Kasumi-1 (cell line): Measurements from ENCODE around the gene PIP5K1B.

Source experiments
- DNase-seq, 2 experiments: peaks; one replicate each; lab custom pipeline; 2025; lab: John Stamatoyannopoulos, UW

Gene PIP5K1B

DNA sequence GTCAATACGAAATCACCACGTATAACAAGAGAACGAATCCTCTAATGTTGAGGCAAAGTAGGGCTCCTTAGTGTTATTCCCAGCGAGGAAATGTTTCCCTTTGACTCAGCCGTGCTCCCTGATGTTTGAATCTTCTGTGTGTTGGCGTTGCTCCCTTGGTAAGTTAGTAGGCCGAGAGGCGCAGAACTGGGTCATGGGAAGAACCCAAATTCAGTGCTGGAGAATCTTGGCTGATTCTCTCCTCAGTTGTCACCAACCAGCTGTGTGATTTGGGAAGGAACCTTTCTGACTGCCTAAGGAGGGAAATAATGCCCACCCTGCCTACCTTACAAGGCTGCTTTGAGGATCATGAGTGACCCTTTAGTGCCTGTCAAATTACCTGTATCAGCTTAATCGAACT, 286.4 kb downstream of the PIP5K1B start:
- DNase-seq = no peak

DNA sequence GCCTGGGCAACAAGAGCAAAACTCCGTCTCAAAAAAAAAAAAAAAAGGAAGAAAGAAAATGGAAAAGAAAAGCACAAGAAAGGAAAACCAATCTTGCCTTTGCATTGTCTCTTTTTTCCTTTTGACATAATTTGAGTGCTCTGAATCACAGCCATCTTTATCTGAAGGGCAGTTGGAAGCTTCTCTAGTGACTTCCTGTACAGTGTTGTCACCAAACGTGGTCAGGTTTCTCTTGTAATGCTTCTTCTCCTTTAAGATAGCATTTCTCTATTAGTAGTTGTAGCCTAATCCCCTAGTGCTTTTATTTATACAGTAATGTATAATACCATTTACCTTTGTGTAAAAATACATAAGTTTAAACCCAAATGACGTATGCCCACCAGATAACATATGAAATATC, 290.7 kb downstream of the PIP5K1B start:
- DNase-seq = no peak

DNA sequence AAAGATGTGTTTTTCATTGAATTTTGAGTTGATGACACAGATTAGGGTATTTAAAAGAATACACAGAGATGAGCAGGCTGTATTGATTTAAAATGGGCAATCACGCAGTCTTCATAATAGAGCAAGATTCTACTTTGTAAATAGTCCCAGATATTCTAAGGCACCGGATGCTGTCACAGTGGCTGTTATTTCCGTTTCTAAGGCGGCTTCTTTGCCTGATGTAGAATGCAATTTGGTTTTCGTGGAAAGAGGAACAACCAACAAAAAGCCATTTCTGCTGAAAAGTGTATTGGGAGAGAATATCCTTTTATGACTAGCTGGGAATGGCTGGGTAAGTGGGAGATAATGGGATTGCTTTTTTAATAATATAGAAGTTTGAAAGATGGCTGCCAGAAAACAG, 291.4 kb downstream of the PIP5K1B start:
- peak; percentile 70 to 71 for DNase-seq

DNA sequence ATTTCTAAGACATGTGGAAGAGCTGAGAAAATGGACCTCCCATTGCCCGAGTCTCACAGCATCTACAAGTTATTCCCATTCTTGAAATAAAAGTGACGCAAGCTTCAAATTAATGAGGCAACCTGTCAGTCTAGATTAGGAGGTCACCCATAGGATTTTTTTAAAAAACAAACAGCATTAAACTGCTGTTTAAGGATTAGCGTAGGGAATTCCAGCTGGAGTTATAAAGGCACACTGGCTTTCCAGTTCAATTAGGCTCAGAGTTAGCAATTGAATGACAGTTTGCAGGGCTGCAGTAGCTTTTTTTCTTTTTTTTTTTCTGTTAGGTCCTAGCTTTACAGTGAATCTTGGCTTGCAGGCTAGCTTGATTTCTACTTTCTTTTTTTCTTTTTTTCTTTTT, 292.6 kb downstream of the PIP5K1B start:
- no peak for DNase-seq

DNA sequence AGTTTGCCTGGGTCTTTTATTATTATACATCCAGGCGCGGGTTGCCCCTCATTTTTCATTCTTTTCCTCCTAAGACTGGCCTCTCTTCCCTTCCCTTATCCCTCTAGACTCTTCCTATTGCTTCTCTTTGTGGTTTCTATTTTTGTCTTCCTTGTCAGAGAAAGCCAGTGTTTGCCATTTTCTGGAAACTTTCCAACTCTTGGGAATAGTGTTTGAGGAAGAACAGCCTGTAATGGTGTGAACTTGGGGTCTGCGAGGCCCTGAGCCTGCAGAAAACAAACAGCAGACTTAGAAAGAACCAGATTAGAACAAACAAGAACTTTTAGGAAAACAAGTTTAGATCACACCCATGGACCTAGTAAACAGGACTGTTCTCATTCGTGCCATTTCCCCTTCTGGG, 293.3 kb downstream of the PIP5K1B start:
- DNase-seq = no peak

DNA sequence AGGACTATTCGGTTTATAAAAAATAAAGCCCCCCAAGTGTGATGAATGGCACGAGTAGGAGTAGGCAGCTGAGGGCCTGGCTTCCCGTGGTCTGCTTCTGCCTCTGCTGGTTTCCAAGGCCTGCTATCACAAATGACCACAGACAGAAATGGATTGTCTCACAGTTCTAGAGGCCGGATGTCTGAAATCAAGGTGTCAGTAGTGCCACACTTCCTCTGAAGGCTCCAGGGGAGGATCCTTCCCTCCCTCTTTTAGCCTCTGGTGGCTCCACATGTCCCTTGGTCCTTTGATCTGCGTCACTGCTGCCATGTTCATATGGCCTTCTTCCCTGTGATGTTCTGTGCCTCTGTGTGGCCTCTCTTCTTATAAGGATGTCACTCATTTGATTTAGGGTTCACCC, 293.8 kb downstream of the PIP5K1B start:
- DNase-seq = peak; percentile 9 to 30

DNA sequence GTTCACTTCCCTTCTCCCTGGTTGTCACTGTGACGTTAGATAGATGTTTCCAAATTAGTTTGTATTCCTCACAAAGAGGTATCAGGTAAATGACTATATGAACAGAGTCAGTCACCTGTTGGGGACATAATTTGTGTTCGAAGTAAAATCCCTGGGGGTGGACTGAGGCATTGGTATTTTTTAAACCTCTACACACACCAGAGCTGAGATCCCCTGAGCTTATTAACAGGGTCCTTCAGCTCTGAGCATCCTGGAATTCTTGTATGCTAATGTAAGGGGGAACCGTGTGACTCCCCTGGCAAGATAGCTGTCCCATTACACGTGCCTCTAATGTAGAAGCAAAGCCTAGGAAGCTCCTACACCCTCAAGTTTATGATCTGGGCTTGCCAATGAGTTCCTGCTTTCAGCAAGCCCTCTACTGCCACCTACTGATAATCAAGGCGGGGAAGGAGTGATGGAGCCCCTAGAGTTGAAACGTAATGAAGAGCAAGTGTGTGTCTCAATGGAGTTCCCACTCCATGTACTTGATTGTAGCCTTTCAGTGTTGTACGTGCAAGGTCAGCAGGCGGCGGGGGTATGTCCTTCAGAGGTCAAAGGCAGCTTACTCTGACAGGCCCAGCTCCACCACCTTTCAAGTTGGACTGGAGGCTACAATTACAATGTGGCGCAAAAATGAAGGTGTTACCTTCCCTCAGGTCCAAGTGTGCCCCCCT, 294.5 kb downstream of the PIP5K1B start:
- DNase-seq = peak; percentile 94 to 95

DNA sequence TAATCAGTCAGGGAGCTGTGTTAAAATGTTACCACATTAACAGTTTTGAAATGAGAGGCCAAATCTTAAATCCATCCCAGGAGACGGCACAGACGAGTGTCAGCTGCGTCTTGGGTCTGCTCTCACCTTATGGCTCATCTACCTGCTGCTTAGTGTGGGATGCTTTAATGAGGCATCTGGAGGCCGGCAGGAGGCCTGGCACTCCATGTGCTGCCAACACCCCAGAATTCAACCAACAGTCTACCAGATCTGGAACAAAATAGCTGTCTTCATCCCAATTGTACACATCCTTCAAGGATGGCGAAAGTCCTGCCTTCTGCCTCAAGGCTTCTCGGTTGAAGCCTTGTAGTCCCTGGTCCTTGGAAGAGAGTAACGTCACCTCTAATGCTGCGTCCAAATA, 296.9 kb downstream of the PIP5K1B start:
- DNase-seq = no peak

DNA sequence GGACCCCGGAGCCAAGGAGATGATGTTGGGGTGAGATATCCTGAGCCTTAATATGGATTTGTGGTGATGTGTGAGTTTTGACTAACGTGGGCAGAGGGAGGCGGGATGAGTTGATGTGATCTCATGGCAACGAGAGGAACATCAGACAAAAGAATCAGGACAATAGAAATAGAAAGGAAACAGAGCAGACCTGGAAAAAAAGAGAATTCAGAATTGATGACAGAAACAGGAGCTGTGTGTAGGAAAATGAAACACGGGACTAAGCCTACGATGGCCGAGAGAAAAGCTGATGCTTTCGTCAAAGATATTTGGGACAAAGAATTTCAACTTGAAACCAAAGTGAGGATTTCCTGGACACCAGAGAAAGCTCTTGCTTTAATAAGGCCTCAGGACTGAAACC, 298.0 kb downstream of the PIP5K1B start:
- no peak for DNase-seq

DNA sequence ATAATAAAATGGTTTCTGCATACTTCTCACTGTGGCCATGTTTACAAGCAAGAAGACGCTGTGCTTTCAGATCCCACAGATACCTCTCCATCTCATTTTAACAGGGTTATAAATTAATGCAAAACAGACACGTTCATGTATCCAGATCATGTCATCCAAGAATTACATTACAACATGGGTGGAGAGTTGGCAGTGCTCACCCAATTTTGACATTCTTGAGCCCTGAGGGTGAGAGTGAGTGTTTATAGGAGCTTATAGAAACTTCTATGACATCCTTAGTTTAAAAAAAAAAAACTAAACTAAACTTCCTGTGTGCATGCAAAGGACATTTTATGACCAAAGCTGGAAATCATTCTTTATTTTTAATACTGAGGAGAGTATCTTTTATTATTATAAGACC, 299.8 kb downstream of the PIP5K1B start:
- no peak for DNase-seq

DNA sequence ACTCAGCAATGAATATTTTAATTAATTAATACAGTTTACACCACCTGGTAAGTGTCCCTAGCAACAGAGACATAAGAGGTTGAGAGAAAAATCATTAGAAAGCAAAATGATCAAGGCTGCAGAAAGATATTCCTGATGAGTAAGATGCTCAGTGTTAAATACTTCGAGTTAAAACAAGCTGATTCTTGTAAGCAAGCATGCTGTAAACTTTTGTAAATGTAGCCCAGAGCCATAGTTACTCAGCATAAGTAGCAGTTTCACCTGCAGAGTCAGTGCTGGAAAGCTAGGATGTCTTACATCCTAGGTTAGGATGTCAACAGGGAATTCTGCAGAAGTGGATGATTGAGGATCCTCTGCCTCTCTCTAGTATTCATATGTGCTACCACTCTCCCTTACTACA, 304.7 kb downstream of the PIP5K1B start:
- no peak for DNase-seq

DNA sequence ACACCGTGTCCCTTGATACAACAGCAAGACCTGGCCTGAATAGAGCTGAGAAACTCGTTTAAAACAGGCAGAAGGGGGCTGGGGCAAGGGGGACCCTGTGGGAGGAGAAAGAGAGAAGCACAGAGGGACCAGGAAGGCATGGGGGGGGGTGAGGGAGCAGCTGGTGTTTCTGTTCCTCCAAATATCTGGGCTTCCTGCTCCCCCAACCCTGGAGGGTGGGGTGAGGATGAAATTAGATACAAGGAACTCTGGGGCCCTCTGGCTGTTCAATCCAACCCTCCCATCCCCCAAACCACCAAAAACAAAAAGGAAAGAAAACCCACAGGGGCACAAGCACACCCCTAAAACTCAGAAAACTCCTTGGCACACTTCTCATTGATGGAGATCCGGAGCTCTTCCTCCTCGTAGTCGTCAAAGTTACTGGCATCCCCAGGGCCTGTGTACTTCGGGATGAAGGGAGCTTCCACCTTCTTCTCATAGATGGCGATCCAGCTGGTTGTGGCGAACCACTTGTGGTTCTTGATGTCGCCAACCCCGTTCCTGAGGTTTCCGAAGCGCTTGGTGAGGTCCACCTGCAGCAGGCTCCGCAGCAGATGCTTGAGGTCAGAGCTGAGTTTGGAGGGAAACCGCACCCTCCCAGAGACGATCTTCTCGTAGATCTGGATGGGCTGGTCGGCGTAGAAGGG, 307.8 kb downstream of the PIP5K1B start:
- DNase-seq = no peak

DNA sequence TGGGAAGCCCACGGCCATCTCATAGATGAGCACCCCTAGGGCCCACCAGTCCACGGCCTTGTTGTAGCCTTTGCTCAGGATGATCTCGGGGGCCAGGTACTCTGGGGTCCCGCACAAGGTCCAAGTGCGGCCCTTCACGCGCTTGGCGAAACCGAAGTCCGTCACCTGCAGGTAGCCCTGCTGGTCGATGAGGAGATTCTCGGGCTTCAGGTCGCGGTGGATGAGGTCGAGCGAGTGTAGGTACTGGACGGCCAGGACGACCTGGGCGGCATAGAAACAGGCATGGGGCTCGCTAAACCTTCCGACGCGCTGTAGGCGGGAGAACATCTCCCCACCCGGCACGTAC, 308.3 kb downstream of the PIP5K1B start:
- DNase-seq = no peak

DNA sequence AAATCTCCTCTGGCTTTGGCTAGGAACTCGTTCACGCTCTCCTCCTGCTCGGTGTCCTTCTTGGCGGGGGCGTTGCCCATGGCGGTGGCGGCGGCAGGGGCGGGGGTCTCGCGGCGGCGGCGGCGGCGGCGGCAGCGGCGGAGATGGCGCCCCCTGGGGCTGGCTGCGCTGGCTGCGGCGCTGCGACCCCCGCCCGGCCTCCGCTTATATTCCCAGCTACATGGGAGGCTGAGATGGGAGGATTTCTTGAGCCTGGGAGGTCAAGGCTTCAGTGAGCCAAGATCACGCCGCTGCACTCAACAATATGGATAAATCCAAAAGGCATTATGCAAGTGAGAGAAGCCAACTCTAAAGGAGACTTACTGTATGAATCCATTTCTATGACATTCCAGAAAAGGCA, 309.0 kb downstream of the PIP5K1B start, which contains the start of gene PRKACG:
PRKACG (minus strand) TSS at position 101 of the 400 bp plus-strand sequence; CDS start at position 80, 21 bp downstream.
- no peak for DNase-seq

DNA sequence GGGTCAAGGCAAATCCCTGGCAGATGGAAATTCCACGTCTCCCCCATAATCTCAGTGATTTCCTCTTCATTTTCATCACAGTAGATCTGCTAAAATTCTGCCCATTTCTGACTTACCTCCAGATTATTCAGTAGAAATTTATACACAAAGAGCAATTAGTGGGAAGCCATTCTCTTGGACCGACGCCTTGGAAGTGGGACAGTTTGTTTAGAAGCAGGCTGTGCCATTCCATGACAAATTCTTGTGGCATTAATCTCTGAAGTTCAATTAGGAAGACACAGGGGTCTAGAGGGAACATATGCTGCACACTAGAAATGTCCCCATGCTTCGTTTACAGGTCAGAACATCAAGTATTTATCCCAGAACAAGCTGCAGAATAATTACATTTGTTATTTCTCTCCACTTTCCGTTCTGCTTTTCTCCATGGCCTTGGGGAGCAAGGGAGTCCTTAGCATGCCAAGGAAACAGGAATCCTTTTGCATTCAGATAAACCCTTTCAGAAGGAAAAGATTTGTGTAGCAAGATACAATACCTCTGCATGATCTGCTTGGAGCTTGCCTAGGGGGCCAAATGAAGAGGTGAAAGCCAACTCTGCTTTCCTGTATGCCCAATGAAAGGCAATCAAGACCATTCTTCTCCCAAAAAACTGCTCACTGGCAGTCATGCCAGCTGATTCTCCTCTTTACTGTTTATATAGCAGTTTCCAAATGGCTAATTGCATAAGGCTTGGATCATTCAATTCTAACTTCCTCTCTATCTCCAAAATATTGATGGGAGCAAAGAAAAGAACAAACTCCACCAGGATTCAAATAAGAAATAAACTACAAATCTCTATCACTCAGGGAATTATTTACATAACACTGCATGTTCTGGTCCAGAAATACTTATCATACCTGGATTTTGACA, 311.4 kb downstream of the PIP5K1B start:
- DNase-seq = no peak

DNA sequence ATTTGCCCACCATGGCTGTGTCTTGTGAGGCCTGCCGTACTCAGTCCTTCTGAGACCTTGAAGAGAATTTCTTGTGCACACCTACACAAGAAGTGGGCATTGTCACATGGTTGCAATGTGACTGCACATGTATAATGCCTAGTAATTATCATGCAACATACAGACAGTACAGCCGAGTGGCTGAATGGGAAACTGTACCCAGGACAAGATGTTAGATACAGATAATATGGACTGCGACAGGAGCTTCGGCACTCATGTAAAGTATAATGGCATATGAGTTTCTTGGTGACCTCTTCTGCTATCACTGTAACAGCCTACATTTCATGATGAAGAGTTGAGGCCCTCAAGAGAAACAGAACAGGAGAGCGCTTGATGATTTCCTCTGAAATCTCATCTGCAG, 313.7 kb downstream of the PIP5K1B start:
- DNase-seq = no peak

DNA sequence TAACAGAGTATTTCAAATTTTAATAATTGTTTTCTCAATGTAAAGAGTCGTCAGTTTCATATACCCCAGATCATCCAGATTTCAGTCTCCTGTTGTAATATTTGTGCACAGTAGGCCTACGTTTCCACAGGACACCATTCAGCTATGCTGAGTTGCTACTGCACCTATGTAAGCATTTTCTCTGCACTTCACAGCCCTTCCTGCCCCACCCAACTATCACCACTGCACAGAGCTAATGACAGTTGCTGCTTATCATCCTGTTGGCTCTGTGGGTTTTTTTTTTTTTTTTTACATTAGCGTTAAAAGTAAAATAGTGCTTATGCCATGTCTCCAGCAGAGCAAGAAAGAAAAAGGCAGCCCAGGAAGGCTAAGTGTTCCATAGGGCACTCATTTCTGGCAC, 314.8 kb downstream of the PIP5K1B start:
- no peak for DNase-seq

DNA sequence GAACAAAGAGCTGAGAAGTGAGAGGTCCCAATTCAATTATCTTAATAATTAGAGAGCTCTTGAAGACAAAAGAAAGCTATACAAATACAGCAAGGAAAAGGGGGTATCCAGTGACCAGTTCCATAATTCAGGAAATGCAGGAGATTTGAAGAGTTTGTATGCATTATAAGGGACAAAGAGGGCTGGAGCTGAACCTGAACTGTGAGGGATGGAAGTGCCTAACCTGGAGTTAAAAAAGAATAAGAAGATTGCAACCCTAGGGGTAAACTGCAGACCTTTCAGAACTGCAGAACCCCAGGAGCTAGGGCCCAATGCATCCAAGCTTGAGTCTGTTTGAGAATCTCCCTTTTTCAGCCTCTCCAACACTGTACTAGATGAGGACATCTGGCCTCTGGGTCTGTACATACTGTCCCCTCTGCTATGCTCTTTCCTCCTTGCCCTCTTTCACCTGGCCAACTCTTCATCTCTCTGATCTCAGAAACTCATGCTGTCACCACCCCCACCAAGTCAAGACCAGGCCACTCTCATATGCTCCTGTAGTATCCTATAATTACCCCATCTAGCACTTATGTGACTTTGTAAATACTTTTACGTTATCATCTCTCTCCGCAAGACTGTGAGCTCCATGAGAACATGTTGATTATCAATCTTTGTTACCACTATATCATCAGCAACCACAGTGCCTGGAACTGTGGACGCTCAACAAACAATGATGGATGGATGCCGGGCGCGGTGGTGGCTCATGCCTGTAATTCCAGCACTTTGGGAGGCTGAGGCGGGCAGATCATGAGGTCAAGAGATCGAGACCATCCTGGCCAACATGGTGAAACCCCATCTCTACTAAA, 315.5 kb downstream of the PIP5K1B start:
- no peak for DNase-seq

DNA sequence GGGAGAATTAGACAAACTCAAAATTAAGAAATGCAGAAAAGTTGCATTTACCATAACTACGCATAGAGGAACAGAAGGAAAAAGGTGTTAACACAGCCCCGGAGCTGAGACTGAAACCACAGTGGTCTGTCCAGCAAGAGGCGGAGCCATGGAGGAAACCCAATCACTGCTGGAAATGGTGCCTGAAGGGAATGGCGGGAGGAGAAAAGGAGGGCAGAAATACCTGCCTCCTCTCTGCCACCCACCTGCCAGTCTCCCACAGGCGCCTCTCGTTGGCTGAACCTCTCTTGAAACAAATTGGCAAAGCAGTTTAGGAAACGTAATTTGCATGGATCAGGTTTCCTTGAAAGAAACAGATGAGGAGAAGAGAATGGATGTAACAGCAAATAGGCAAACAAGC, 318.6 kb downstream of the PIP5K1B start:
- DNase-seq = no peak

DNA sequence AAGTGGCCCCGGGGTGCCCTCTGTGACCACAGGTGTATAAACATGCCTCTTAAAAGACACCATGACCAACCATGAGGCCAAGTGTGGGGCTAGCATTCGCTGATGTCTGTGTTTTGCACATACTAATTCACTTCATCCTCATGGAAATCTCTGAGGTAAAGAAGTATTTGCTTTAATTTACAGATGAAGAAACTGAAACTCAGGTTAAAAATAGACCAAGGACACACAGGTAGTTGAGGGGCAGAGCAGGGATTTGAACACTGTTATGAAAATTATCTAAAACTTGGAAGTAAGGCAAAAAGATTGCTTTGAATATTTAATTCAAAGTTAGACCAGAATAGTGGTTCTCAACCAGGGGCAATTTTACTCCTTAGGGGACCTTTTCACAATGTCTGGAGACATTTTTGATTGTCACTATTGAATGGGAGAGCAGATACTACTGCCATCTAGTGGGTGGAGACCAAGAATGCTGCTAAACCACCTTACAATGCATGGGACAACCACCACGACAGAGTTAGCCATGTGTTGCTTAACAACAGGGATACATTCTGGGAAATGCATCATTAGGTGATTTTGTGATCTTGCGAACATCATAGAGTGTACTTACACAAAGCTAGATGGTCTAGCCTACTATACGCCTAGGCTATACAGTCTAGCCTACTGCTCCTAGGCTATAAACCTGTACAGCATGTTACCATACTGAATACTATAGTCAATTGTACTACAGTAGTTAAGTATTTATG, 322.5 kb downstream of the PIP5K1B start:
- peak; percentile 73 to 79 for DNase-seq

DNA sequence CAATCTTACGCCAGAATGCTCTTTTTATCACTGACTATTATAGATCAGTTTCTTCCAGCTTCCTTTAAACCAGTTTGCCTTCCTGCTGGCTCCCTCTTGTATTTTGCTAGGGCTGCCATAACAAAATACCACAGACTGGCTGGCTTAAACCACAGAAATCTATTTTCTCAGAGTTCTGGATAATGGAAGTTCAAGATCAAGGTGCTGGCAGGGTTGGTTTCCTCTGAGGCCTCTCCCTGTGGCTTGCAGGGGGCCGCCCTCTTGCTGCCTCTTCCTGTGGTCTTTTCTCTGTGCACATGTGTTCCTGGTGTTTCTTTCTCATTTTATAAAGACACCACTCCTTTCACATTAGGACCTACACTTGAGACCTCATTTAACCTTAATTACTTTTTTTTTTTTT, 323.7 kb downstream of the PIP5K1B start:
- peak; percentile 91 to 93 for DNase-seq
